AG09319 (cell line): ENCODE results near the gene RTN4RL1.

Experiments
- DNase-seq: peaks from one replicate; pipeline ENCODE4 v3.0.0-alpha.2; 2010; ENCODE audit warnings: low read depth; ENCODE audit errors: extremely low read depth
- TF ChIP-seq, protein P1 (sequence below): IDR thresholded peaks from 2 replicates; pipeline ENCODE4 v1.5.1; 2011; ENCODE audit warnings: low read depth, mild to moderate bottlenecking, inconsistent platforms, low read length, moderate library complexity

Gene RTN4RL1

DNA sequence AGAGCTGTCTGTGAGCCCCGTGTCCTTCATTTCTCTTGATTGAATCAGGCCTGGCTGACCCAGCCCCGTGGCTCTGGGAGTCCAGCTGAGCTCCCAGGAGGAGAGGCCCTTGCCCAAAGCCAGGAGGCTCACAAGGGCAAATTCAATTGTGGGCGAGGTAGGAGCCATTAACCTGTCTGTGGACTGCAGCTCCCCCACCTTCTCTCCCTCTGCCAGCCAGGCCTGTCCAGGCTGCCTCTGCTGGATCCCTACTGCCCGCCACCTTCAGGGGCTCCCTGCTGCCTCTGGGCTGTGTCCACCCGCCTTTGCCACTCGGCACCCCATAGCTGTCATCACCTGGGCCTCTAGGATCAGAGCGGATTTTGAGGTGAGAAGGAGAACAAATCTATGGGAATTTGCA lies 61.9 kb downstream of the RTN4RL1 start:
- TF ChIP-seq, protein P1, sequence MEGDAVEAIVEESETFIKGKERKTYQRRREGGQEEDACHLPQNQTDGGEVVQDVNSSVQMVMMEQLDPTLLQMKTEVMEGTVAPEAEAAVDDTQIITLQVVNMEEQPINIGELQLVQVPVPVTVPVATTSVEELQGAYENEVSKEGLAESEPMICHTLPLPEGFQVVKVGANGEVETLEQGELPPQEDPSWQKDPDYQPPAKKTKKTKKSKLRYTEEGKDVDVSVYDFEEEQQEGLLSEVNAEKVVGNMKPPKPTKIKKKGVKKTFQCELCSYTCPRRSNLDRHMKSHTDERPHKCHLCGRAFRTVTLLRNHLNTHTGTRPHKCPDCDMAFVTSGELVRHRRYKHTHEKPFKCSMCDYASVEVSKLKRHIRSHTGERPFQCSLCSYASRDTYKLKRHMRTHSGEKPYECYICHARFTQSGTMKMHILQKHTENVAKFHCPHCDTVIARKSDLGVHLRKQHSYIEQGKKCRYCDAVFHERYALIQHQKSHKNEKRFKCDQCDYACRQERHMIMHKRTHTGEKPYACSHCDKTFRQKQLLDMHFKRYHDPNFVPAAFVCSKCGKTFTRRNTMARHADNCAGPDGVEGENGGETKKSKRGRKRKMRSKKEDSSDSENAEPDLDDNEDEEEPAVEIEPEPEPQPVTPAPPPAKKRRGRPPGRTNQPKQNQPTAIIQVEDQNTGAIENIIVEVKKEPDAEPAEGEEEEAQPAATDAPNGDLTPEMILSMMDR, result no peak
- DNase-seq, result no peak

DNA sequence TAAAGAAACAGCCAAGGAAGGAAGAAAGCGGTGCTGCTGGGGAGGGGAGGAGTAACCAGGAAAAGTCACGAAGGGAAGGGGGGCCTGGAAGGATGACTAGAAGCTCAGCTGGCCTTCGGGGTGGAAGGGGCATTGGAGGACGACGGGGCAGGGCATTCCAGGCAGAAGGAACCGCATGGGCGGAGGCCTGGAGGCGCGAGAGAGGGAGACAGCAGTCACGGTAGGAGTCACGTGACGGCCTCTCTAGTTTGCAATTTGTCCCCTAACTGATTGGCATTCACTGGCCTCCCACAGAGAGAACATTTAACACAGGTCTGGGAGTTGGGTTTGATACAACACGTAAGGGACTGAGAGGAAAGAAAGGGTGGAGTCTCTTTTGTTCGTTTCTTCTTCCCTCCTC lies 63.9 kb downstream of the RTN4RL1 start:
- no peak for DNase-seq
- TF ChIP-seq, protein P1, result no peak

DNA sequence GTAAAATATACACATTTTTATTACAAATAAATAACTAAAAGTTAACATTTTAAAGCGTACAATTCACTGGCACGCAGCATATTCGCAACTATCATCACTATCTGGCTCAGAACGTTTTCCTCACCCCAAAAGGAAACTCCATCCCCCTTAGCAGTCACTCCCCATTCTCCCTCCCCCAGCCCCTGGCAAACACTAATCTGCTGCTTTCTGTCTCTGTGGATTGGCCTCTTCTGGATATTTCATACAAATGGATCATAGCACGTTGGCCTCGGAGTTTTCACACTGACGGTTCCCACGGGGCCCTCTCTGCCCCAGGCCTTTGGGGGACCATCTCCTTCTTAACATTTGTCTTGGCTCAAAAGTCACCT lies 64.6 kb downstream of the RTN4RL1 start:
- DNase-seq, result no peak
- TF ChIP-seq, protein P1, result no peak

DNA sequence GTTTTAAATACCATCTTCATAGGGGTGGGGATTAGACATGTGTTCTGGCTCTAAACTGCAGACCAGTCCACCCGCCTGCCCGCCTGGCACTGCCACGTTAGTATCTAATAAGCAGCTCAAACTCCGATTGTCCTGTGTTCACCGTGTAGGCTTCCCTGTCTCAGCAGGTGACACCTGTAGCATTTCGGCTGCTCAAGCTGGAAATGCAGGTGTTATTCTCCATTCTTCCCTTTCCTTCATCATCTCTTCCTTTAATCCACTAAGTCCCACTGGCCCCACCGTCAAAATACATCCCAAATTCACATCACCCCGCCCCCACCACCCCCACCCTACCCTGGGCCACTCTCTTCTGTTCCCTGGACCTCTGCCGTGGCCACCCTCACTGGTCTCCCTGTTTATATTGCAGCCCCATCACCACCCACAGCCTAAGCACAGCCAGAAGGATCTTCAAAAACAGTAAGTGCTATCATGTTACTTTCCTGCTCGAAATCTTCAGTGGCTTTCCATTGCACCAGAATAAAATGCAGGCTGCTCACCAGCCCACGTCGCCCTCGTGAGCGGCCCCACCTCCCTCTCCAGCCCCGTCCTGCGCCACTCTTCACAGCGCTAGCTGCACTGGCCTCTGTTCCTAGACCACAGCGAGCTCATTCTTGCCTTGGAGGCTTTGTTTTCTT lies 65.1 kb downstream of the RTN4RL1 start:
- peak; percentile 19 for DNase-seq
- TF ChIP-seq, protein P1, result no peak

DNA sequence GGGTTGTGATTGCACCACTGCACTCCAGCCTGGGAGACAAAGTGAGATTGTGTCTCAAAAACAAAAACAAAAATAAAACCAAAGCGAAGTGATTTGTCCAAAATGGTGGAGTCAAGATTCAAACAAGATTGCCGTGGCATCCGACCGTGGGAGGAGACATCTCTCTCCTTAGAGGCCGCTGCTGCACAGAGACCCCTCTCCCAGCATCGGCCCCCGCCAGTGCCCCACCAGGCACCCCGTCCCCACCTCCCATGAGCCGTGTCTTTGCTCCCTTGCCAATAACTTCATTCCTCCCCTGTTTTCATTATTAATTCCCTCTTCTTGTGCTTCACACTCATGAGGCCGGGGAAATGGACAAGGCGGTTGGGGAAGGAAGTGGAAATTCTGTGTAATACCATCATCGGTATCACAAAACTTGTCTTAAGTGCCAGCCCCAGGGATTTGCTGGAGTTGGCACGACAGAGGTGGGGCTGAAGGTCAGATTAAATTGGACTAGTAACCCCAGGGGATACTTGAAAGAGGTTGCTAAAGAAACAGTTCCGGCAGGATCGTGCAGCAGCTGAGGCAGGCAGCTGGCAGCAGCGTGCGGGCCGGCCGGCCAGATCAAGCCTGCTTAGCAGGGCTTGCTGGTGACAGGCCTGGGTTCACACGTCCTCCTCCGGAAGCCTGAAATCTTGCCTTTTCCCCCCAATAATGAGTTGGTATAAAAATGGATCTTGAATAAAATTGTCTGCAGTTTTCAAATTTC lies 66.8 kb downstream of the RTN4RL1 start:
- DNase-seq, result peak; percentile 8
- TF ChIP-seq, protein P1, result no peak

DNA sequence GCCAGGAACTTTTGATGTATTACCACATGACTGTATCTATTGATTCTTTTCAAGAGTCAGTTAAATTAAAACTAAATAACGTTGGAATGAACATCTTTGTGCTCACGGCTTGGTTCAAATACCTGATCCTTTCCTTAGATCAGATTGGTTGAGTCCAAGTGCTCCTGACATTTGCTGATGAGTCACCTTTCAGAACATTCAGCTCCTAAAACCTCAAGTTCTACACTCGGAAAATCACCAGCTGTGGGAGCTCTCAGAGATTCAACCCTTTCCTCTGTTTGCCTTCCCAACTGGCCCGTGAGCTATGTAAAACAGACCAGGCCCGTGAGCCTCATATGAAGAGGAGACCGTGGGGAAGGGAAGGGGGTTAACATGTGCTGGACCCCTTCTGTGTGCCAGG lies 68.1 kb downstream of the RTN4RL1 start:
- TF ChIP-seq, protein P1, result no peak
- no peak for DNase-seq

DNA sequence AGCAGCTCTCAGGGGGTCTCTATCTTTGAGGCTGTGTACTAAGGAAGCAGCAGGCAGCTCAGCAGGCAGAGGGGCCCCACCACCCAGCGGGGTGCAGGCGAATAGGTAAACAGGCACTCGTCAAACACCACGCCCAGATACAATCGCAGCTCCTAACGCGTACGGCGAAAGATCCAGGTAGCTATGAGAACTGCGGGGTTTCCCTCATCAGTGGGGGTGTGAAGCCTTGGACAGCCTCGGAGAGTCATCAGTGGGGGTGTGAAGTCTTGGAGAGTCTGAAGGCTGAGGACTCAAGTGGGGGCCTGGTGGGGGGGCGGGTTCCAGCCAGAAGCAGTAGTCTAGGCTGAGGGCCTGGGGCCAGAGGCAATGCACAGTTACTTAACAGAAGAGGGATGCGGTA lies 69.0 kb downstream of the RTN4RL1 start:
- TF ChIP-seq, protein P1, result no peak
- no peak for DNase-seq
